DND-41 (cell line): ENCODE results near the gene IQSEC2.

Experiments used
- ATAC-seq: fragments of 200-7000 bp; cut with Tn5 transposase; 3 replicates; pipeline ENCODE4 v1.9.1; 2021; ENCODE audit warnings: low read depth; ENCODE audit not compliant: insufficient read depth
- DNase-seq: peaks from one replicate; pipeline ENCODE4 v3.0.0-alpha.2; 2020
- H2AFZ ChIP-seq: 2 replicates; pipeline ENCODE4 v1.6.0; 2012; ENCODE audit warnings: low read depth, low read length
- H3K27ac ChIP-seq: 2 replicates; pipeline ENCODE4 v1.5.1; 2012; ENCODE audit warnings: low read length, inconsistent platforms
- H3K27me3 ChIP-seq: fragments of 200-600 bp; sonication (generic); 2 replicates; pipeline ENCODE4 v1.6.0; 2012; ENCODE audit warnings: low read length, mild to moderate bottlenecking, inconsistent platforms; ENCODE audit not compliant: insufficient read depth, poor library complexity
- H3K36me3 ChIP-seq: 2 replicates; pipeline ENCODE4 v1.5.1; 2012; ENCODE audit warnings: low read length, inconsistent platforms; ENCODE audit not compliant: insufficient read depth
- H3K4me1 ChIP-seq: 2 replicates; pipeline ENCODE4 v1.5.1; 2012; ENCODE audit warnings: mild to moderate bottlenecking, low read length; ENCODE audit not compliant: insufficient read depth
- H3K4me2 ChIP-seq: 2 replicates; pipeline ENCODE4 v1.6.0; 2012; ENCODE audit warnings: mild to moderate bottlenecking, moderate library complexity, low read length, inconsistent platforms; ENCODE audit not compliant: insufficient read depth
- H3K4me3 ChIP-seq, 2 experiments: fragments of 200-600 bp in 1 of 2; shearing (Covaris generic) in 1 of 2; 2 replicates each; pipeline ENCODE4 v1.5.1; 2012 to 2016; ENCODE audit warnings: inconsistent platforms in 2 of 2, low read length in 2 of 2, mild to moderate bottlenecking in 2 of 2, low read depth in 1 of 2, moderate library complexity in 1 of 2
- H3K79me2 ChIP-seq: 2 replicates; pipeline ENCODE4 v1.6.0; 2012; ENCODE audit warnings: low read length, inconsistent platforms; ENCODE audit not compliant: insufficient read depth
- H3K9ac ChIP-seq: 2 replicates; pipeline ENCODE4 v1.6.0; 2012; ENCODE audit warnings: low read depth, mild to moderate bottlenecking, inconsistent platforms, low read length, moderate library complexity
- H3K9me3 ChIP-seq: 2 replicates; pipeline ENCODE4 v1.5.1; 2012; ENCODE audit warnings: low read length, moderate library complexity, mild to moderate bottlenecking, inconsistent platforms; ENCODE audit not compliant: insufficient read depth, severe bottlenecking
- H4K20me1 ChIP-seq: 2 replicates; pipeline ENCODE4 v1.6.0; 2012; ENCODE audit warnings: low read length; ENCODE audit not compliant: insufficient read depth
- EZH2 ChIP-seq: IDR thresholded peaks from 3 replicates; pipeline ENCODE4 v1.6.1; 2012; ENCODE audit warnings: borderline replicate concordance, low read depth, mild to moderate bottlenecking, moderate library complexity, low read length, inconsistent platforms; ENCODE audit not compliant: severe bottlenecking
- TF ChIP-seq, protein P1 (sequence below): IDR thresholded peaks from 2 replicates; pipeline ENCODE4 v1.5.1; 2012; ENCODE audit warnings: borderline replicate concordance, low read length, moderate library complexity, mild to moderate bottlenecking; ENCODE audit not compliant: poor library complexity, severe bottlenecking; ENCODE audit errors: extremely low read depth

The IQSEC2 gene

DNA sequence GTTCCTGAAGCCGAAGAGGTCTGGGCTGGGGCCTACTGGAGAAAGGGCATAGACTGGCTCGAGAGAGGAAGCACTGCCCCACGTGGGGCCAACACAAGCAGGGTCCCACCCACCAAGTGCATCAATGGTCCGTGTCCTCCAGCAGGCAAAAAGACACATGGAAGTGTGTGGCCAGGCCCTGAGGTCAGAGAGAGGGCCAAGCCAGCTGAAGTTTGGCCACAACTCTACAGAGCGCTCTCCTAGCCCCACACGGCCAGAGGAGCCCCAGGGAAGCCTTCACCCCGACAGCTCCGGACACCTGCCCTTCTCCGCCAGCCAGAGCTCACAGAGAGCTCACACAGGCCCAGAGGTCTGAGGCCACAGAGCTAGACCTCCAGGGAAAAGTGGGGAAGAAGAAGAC lies 47.8 kb downstream of the IQSEC2 start:
- Histone ChIP-seq H3K36me3 (no peaks in the 10 kb centered on the region), H4K20me1 (no peaks in the 10 kb centered on the region), H3K4me2 (no peak overlapping the region), H3K4me1 (no peaks in the 10 kb centered on the region), H3K27ac (no peak overlapping the region), H3K27me3 (no peaks in the 10 kb centered on the region), H3K9ac (no peak overlapping the region), H3K4me3 (no peak overlapping the region), H3K79me2 (no peaks in the 10 kb centered on the region), H2AFZ (no peak overlapping the region), H3K9me3 (no peaks in the 10 kb centered on the region)
- no peak for TF ChIP-seq EZH2
- TF ChIP-seq, protein P1, sequence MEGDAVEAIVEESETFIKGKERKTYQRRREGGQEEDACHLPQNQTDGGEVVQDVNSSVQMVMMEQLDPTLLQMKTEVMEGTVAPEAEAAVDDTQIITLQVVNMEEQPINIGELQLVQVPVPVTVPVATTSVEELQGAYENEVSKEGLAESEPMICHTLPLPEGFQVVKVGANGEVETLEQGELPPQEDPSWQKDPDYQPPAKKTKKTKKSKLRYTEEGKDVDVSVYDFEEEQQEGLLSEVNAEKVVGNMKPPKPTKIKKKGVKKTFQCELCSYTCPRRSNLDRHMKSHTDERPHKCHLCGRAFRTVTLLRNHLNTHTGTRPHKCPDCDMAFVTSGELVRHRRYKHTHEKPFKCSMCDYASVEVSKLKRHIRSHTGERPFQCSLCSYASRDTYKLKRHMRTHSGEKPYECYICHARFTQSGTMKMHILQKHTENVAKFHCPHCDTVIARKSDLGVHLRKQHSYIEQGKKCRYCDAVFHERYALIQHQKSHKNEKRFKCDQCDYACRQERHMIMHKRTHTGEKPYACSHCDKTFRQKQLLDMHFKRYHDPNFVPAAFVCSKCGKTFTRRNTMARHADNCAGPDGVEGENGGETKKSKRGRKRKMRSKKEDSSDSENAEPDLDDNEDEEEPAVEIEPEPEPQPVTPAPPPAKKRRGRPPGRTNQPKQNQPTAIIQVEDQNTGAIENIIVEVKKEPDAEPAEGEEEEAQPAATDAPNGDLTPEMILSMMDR = no peak
- no peak for ATAC-seq
- no peak for DNase-seq

DNA sequence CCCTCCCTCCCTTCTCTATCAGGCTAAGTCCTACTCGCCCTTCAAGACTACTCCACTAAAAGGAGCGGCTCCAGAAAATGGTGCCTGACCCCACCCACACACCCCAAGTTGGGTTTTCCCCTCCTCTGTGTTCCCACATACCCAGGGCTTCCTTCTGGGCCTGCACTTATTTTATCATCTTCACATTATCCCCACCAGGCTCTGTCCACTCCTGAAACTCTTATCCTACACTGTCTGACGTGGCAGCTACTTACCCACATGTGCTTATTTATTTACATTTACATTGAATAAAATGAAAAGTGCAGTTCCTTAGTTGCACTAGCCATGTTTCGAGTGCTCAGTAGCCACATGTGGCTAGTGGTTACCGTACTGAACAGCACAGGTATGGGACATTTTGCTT lies 51.3 kb downstream of the IQSEC2 start:
- Histone ChIP-seq H3K4me3 (no peak overlapping the region), H3K27ac (no peak overlapping the region), H3K9me3 (no peaks in the 10 kb centered on the region), H3K9ac (no peak overlapping the region), H3K4me1 (peaks cover 19% of the 10 kb centered on the region), H3K79me2 (0 out of 2 replicates have a peak, but pooled peaks cover 3% of the 10 kb centered on the region), H4K20me1 (no peaks in the 10 kb centered on the region), H3K27me3 (no peaks in the 10 kb centered on the region), H2AFZ (no peak overlapping the region), H3K36me3 (no peaks in the 10 kb centered on the region), H3K4me2 (no peak overlapping the region)
- TF ChIP-seq, protein P1 = no peak
- no peak for TF ChIP-seq EZH2
- DNase-seq (no peak), ATAC-seq (no peak)

DNA sequence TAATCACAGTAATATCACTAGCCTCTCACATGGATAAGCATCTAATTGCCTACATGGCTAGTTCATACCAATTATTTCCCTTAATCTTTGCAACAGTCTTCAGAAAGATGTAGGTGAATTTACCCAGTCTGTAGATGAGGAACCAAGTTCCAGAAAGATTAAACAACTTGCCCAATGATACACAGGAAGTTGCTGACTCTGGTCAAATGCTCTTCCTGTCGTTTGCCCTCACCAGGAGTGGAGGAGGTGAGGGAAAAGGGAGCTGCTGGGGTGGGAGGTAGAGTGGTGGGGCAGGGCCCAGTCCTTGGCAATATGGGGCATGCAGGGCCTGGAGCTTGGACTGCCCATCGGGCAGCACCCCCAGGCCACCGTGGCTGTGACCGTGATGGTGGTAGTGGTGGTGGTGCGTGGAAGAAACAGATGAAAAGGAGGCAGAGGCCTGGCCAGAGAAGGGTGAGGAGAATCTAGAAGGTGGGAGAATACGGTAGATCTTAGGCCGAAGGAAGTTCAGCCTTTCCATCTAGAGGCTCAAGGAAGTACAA lies 54.1 kb downstream of the IQSEC2 start:
- 0 out of 2 replicates have a peak overlapping the region, but pooled peaks have one; percentile 17 for H2AFZ ChIP-seq
- DNase-seq = no peak

More for the DNA sequence above, 54.1 kb downstream of the IQSEC2 start:
- Histone ChIP-seq H4K20me1 (peaks cover 21% of the 10 kb centered on the region), H3K4me3 (no peak overlapping the region), H3K79me2 (peaks cover 30% of the 10 kb centered on the region), H3K9ac (no peak overlapping the region), H3K9me3 (no peaks in the 10 kb centered on the region), H3K36me3 (peaks cover 16% of the 10 kb centered on the region), H3K27ac (no peak overlapping the region), H3K4me1 (peaks cover 36% of the 10 kb centered on the region), H3K27me3 (no peaks in the 10 kb centered on the region), H3K4me2 (no peak overlapping the region)
- no peak for ATAC-seq
- TF ChIP-seq, protein P1 = no peak
- TF ChIP-seq EZH2 = no peak
